Panc1 (cell line): ENCODE results near the gene TCF21. TPM values are rescaled to one million over a fixed set of nuclear protein-coding genes. Genes with fewer than 3 reads are reported as not detected.

Source experiments
- ATAC-seq: fragments of 200-7000 bp; cut with Tn5 transposase; 2 replicates; pipeline ENCODE4 v1.9.1; 2020; ENCODE audit warnings: mild to moderate bottlenecking, moderate library complexity
- BruUV-seq: library from RNA; stranded (reverse); fragments of 400-500 nt; replicated peaks from 2 replicates; lab custom pipeline; 2021; lab: Mats Ljungman, UMichigan
- CTCF ChIA-PET: fragments of 300-600 bp; sonication (Branson Sonifier 250); formaldehyde crosslinking; loops from one replicate; lab custom pipeline; 2022; ENCODE audit warnings: antibody characterized with exemption; lab: Charles Lee
- POLR2A ChIA-PET: fragments of 300-600 bp; sonication (Branson Sonifier 250); formaldehyde crosslinking; loops from one replicate; lab custom pipeline; 2022; ENCODE audit warnings: antibody characterized with exemption; lab: Charles Lee
- DNase-seq: peaks from one replicate; pipeline ENCODE4 v3.0.0-alpha.2; 2010; ENCODE audit warnings: low read depth, low spot score
- H3K27ac ChIP-seq: 2 replicates; pipeline ENCODE4 v1.5.1; 2011; ENCODE audit warnings: mild to moderate bottlenecking, low read length, inconsistent platforms
- H3K27me3 ChIP-seq: fragments of 200-500 bp; sonication (Bioruptor generic); 2 replicates; pipeline ENCODE4 v1.6.0; 2014; ENCODE audit warnings: low read length, inconsistent platforms; ENCODE audit not compliant: control insufficient read depth, insufficient read depth
- H3K36me3 ChIP-seq: fragments of 200-500 bp; sonication (Bioruptor generic); 2 replicates; pipeline ENCODE4 v1.5.1; 2014; ENCODE audit warnings: inconsistent platforms, mild to moderate bottlenecking, low read length, moderate library complexity; ENCODE audit not compliant: control insufficient read depth, insufficient read depth
- H3K4me1 ChIP-seq: 2 replicates; pipeline ENCODE4 v1.5.1; 2011; ENCODE audit warnings: inconsistent platforms, mild to moderate bottlenecking, low read length, moderate library complexity; ENCODE audit not compliant: control insufficient read depth, insufficient read depth
- H3K4me3 ChIP-seq, 2 experiments: 2 replicates each; pipeline ENCODE4 v1.5.1; 2011 to 2012; ENCODE audit warnings: low read depth in 2 of 2, low read length in 2 of 2, mild to moderate bottlenecking in 2 of 2, inconsistent platforms in 1 of 2, moderate library complexity in 1 of 2
- H3K9me3 ChIP-seq: fragments of 200-500 bp; sonication (Bioruptor generic); 2 replicates; pipeline ENCODE4 v1.5.1; 2014; ENCODE audit warnings: low read depth, mild to moderate bottlenecking, inconsistent platforms, low read length, moderate library complexity; ENCODE audit not compliant: control insufficient read depth, insufficient read depth
- POLR2AphosphoS5 ChIP-seq: IDR thresholded peaks from 2 replicates; pipeline ENCODE4 v1.6.1; 2012; ENCODE audit warnings: mild to moderate bottlenecking, low read depth, low read length, moderate library complexity
- SIN3A ChIP-seq: IDR thresholded peaks from 2 replicates; pipeline ENCODE4 v1.6.1; 2012; ENCODE audit warnings: low read depth, mild to moderate bottlenecking, low read length, moderate library complexity, borderline replicate concordance; ENCODE audit not compliant: insufficient read depth
- TCF7L2 ChIP-seq: IDR thresholded peaks from 2 replicates; pipeline ENCODE4 v1.6.1; 2011; ENCODE audit warnings: mild to moderate bottlenecking, low read depth, low read length, inconsistent platforms
- in situ Hi-C: cut with HindIII; loops from 2 replicates; pipeline ENCODE4 v1.10.0; 2016; ENCODE audit warnings: low sequenced_read_pairs, low pct_unique_long_range_greater_than_20kb
- intact Hi-C: fragments of 100-400 bp; cut with micrococcal nuclease; formaldehyde crosslinking; loops from one replicate; pipeline ENCODE4 v1.10.0; 2022; ENCODE audit not compliant: unreplicated experiment
- total RNA-seq: library from RNA; stranded (reverse); gene quantifications from one replicate; pipeline ENCODE4 v1.2.1, GENCODE V29; 2021; ENCODE audit not compliant: unreplicated experiment
- TF ChIP-seq, protein P1 (sequence below), 2 experiments: IDR thresholded peaks; 2 replicates each; pipeline ENCODE4 v1.6.1; 2011 to 2012; ENCODE audit warnings: low read depth in 2 of 2, control low read depth in 1 of 2, low read length in 1 of 2, mild to moderate bottlenecking in 1 of 2, moderate library complexity in 1 of 2; ENCODE audit not compliant: insufficient read depth in 1 of 2
- TF ChIP-seq, protein P2 (sequence below): fragments of 450-650 bp; IDR thresholded peaks from 2 replicates; pipeline ENCODE4 v1.5.1; 2017; ENCODE audit warnings: mild to moderate bottlenecking

The TCF21 gene
- total RNA-seq, 1 experiment from 2014 or later: not detected

DNA sequence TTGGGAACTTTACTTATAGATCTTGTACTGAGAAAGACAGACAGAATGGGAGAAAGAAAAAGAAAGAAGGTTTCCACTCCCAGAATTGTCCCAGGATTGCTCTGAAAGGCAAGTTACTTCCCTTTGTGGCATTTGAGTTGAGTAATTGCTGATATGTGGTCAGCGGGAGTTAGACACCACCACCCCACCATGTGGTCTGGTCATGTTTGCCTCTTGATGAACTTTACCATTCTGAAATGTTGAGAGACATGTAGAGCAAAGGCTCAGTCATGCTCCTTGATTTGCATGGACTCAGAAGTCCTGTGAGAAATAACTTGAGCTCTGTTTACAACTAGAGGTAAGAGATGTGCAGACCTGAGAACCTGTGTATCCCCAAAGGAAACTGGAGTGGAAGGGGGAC, 17.1 kb downstream of the TCF21 start:
- H3K4me3 ChIP-seq: no peak overlapping the region
- H3K4me1 ChIP-seq: no peaks in the 10 kb centered on the region
- TF ChIP-seq SIN3A (no peak), TCF7L2 (no peak), POLR2AphosphoS5 (no peak)
- TF ChIP-seq, protein P1, sequence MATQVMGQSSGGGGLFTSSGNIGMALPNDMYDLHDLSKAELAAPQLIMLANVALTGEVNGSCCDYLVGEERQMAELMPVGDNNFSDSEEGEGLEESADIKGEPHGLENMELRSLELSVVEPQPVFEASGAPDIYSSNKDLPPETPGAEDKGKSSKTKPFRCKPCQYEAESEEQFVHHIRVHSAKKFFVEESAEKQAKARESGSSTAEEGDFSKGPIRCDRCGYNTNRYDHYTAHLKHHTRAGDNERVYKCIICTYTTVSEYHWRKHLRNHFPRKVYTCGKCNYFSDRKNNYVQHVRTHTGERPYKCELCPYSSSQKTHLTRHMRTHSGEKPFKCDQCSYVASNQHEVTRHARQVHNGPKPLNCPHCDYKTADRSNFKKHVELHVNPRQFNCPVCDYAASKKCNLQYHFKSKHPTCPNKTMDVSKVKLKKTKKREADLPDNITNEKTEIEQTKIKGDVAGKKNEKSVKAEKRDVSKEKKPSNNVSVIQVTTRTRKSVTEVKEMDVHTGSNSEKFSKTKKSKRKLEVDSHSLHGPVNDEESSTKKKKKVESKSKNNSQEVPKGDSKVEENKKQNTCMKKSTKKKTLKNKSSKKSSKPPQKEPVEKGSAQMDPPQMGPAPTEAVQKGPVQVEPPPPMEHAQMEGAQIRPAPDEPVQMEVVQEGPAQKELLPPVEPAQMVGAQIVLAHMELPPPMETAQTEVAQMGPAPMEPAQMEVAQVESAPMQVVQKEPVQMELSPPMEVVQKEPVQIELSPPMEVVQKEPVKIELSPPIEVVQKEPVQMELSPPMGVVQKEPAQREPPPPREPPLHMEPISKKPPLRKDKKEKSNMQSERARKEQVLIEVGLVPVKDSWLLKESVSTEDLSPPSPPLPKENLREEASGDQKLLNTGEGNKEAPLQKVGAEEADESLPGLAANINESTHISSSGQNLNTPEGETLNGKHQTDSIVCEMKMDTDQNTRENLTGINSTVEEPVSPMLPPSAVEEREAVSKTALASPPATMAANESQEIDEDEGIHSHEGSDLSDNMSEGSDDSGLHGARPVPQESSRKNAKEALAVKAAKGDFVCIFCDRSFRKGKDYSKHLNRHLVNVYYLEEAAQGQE (IDR thresholded peaks at IDR 0.05; ENCODE audit: insufficient read depth in 1 of 2, low read depth in 2 of 2, low read length in 1 of 2): no peak
- TF ChIP-seq, protein P2, sequence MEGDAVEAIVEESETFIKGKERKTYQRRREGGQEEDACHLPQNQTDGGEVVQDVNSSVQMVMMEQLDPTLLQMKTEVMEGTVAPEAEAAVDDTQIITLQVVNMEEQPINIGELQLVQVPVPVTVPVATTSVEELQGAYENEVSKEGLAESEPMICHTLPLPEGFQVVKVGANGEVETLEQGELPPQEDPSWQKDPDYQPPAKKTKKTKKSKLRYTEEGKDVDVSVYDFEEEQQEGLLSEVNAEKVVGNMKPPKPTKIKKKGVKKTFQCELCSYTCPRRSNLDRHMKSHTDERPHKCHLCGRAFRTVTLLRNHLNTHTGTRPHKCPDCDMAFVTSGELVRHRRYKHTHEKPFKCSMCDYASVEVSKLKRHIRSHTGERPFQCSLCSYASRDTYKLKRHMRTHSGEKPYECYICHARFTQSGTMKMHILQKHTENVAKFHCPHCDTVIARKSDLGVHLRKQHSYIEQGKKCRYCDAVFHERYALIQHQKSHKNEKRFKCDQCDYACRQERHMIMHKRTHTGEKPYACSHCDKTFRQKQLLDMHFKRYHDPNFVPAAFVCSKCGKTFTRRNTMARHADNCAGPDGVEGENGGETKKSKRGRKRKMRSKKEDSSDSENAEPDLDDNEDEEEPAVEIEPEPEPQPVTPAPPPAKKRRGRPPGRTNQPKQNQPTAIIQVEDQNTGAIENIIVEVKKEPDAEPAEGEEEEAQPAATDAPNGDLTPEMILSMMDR: no peak
- peaks cover 22% of the 10 kb centered on the region for H3K27me3 ChIP-seq
- DNase-seq (no peak), ATAC-seq (no peak)
- ChIA-PET CTCF (no interaction called here), POLR2A (no interaction called here)
- intact Hi-C loops (no loop called here), in situ Hi-C loops (no loop called here)
- H3K27ac ChIP-seq: no peak overlapping the region
- H3K36me3 ChIP-seq: no peaks in the 10 kb centered on the region
- no peaks in the 10 kb centered on the region for H3K9me3 ChIP-seq
- no TSS peak for BruUV-seq

DNA sequence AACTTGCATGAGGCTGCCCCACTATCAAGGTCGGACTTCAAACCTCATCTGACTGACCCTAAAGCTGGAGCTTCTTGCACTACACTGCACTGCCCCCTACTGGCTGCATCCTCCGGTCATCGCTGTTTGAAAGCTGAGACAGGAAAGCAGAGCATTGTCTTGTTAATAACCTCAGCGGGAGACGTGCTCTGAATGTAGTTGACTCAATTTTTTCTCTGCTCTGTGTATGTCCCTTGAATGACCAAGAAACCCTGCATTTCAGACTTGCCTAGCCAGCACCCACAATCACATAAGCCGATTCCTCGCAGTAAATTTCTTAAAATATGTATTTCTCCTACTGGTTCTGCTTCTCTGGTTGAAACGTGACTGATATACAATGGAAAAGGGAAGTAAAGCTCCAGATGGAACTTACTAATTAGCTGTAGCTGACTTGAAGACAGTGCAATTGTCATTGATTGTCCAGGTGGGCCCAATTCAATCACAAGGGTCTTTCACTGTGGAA, 27.8 kb downstream of the TCF21 start:
- POLR2A ChIA-PET: interaction anchor here (0.7 kb wide), 1 partner anchor 372 kb away, joined by 4 read pairs; no protein-coding TSS in a partner anchor
- H3K9me3 ChIP-seq: no peaks in the 10 kb centered on the region
- CTCF ChIA-PET: interaction anchor here (0.6 to 3.6 kb wide), 5 partner anchors 60 to 347 kb away, joined by 3 to 20 read pairs (median 6); no protein-coding TSS in a partner anchor
- intact Hi-C loops (loop anchor here (1.0 to 10.0 kb wide), 3 partner anchors 79 to 1072 kb away; no protein-coding TSS in a partner anchor), in situ Hi-C loops (no loop called here)
- H3K36me3 ChIP-seq: no peaks in the 10 kb centered on the region
- no peaks in the 10 kb centered on the region for H3K4me1 ChIP-seq
- peaks cover 3% of the 10 kb centered on the region; the same call in 1 of the 2 replicates for H3K27me3 ChIP-seq
- H3K4me3 ChIP-seq: no peak overlapping the region
- DNase-seq (peak; percentile 75), ATAC-seq (peak; percentile 93)
- TF ChIP-seq, protein P2: peak; percentile 94
- TF ChIP-seq POLR2AphosphoS5: no peak
- BruUV-seq: no TSS peak
- no peak overlapping the region for H3K27ac ChIP-seq
